Placental pericyte (primary cell): ENCODE measurements around the gene SP110. TPM values are rescaled to one million over a fixed set of nuclear protein-coding genes. Genes with fewer than 3 reads are reported as not detected.

Source experiments
- total RNA-seq: library from RNA; depleted of rRNA; stranded (reverse); fragments of >200 nt; gene quantifications from 2 replicates; pipeline ENCODE4 v1.2.3, GENCODE V29; 2012

SP110 gene
- 17.5 and 20.6 TPM in 2 replicates for total RNA-seq

GRCh38 chr2:230219419-230220331, at the start of gene SP110:
SP110 (minus strand) TSS chr2:230219984; CDS start chr2:230216927, 3,057 bp downstream.

DNA sequence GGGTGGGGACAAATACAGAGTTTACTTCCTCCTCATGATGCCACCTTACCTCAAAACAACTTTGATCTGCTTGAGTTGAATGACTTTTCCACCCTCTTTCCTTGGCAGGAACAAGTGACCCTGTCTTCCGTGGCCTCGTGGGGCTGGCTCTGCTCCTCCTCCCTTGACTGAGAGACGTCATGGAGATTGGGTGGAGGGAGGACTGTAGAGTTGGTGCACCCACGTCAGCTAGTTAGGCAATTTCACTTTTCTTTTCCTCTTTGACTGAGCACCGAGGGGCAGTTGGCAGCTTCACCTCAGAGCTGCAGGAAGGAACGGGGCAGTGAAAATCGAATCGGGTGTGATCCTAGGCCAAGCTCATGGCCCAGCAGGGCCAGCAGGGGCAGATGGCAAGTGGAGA, 5.7 kb upstream of the SP110 start, which contains the start of gene SP140:
SP140 (plus strand) TSS at position 251 of the 400 bp plus-strand sequence; CDS start at position 360, 109 bp downstream.

Other genes with a start within 250 kb of the SP110 start
- 0.22 and 0.29 TPM in 2 replicates for gene SLC16A14, start 151.1 kb downstream of the SP110 start, total RNA-seq
- 1.1 and 4.4 TPM in 2 replicates for gene SP140, start 5.8 kb upstream of the SP110 start, total RNA-seq
- 13.8 and 24.3 TPM in 2 replicates for gene SP140L, start 107.2 kb upstream of the SP110 start, total RNA-seq
- 91.7 and 104 TPM in 2 replicates for gene SP100, start 196.2 kb upstream of the SP110 start, total RNA-seq